ENCODE data around the gene CPED1.
"Not testable (repeated sequence)": the region's sequence is repeated elsewhere in the genome, so short reads cannot be mapped to it uniquely, and the experiment has no call there.

The CPED1 gene

GRCh38 chr7:121269798-121270197 is 281.3 kb downstream of the CPED1 start:
- DNase-seq, result no peak

GRCh38 chr7:121271098-121271497 is 282.6 kb downstream of the CPED1 start:
- DNase-seq, result no peak

- DNase-seq, result no peak
Measured at GRCh38 chr7:121271916-121272315, 283.4 kb downstream of the CPED1 start.

GRCh38 chr7:121272676-121273075 is 284.2 kb downstream of the CPED1 start:
- DNase-seq, result no peak

GRCh38 chr7:121273467-121274167 is 285.1 kb downstream of the CPED1 start:
- DNase-seq, result no peak

GRCh38 chr7:121274467-121274866 is 286.0 kb downstream of the CPED1 start:
- DNase-seq, result no peak

- DNase-seq, result no peak
Measured at GRCh38 chr7:121275204-121275603, 286.7 kb downstream of the CPED1 start.

- no peak for DNase-seq
Measured at GRCh38 chr7:121276313-121276712, 287.8 kb downstream of the CPED1 start.

- DNase-seq, result no peak
Measured at GRCh38 chr7:121278120-121279021, 289.9 kb downstream of the CPED1 start.

- DNase-seq, result no peak
Measured at GRCh38 chr7:121279060-121279620, 290.6 kb downstream of the CPED1 start.

- no peak for DNase-seq
Measured at GRCh38 chr7:121279822-121280221, 291.3 kb downstream of the CPED1 start.

- DNase-seq, result no peak
Measured at GRCh38 chr7:121280656-121281055, 292.1 kb downstream of the CPED1 start.

GRCh38 chr7:121282129-121282528 is 293.6 kb downstream of the CPED1 start:
- no peak for DNase-seq

GRCh38 chr7:121285066-121285667 is 296.7 kb downstream of the CPED1 start:
- DNase-seq, result no peak

- no peak for DNase-seq
Measured at GRCh38 chr7:121286186-121286585, 297.7 kb downstream of the CPED1 start.

- DNase-seq, result no peak
Measured at GRCh38 chr7:121286742-121287734, 298.5 kb downstream of the CPED1 start.

- DNase-seq, result no peak
Measured at GRCh38 chr7:121288894-121289293, 300.4 kb downstream of the CPED1 start.

GRCh38 chr7:121289930-121290329 is 301.4 kb downstream of the CPED1 start:
- DNase-seq, result not testable (repeated sequence)

GRCh38 chr7:121294448-121294992 is 306.0 kb downstream of the CPED1 start:
- no peak for DNase-seq

GRCh38 chr7:121297843-121298242 is 309.3 kb downstream of the CPED1 start:
- no peak for DNase-seq

- DNase-seq, result no peak
Measured at GRCh38 chr7:121298831-121299239, 310.3 kb downstream of the CPED1 start.
